ENCODE measurements around the gene FGD3. TPM values are rescaled to one million over a fixed set of nuclear protein-coding genes. Genes with fewer than 3 reads are reported as not detected.
A peak's percentile ranks its signal among the peaks of the same experiment; 100 is the strongest.

The FGD3 gene
- total RNA-seq, 2 donors from 2014 or later: 42.0 to 43.3 TPM

GRCh38 chr9:93057042-93057702 is 109.8 kb downstream of the FGD3 start:
- peaks cover 24 to 34% of the 10 kb centered on the region in 2 donors for H3K4me1 Mint-ChIP-seq (ENCODE audit: low read depth in 2 of 2)
- ATAC-seq (no peak), DNase-seq (ENCODE audit: low spot score) (no peak)
- no peaks in the 10 kb centered on the region for H3K9me3 Mint-ChIP-seq
- H3K27me3 Mint-ChIP-seq: peaks cover 7 to 15% of the 10 kb centered on the region in 2 donors
- H3K36me3 Mint-ChIP-seq: no peaks in the 10 kb centered on the region
- no peak overlapping the region for H3K4me3 Mint-ChIP-seq
- H3K27ac Mint-ChIP-seq: no peak overlapping the region

DNA sequence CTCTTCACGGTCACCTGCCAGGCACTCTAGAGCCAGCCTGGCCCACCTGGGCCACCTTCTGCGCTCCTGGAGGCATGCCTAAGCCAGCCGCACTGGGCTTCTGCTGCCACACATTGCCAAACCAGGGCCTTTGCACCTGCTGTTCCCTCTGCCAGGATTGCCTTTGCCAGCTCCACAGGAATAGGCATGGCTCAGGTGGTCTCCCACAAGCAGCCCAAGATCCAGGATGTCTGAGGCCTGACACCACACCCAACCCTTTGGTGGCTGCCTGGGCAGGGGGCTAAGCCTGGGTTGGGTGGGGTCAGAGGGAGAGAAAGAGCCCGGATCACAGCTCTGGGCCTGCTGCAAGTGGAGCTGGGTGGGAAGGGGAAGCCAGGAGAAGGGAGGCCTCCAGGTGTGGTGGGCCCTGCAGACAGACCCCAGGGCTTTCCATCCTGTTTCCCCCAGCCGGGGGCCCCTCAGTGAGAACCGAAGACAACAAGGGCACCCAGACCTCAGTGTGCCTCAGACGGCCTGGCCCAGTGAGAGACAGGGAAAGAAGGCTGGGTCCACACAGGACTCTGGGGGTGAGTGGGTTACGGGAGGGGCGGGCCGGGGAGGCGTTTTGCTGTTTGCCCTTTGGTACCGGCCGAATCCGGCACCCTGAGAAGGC is 110.5 kb downstream of the FGD3 start:
- H3K27me3 Mint-ChIP-seq: peaks cover 10 to 19% of the 10 kb centered on the region in 2 donors
- H3K36me3 Mint-ChIP-seq: no peaks in the 10 kb centered on the region
- DNase-seq (ENCODE audit: low spot score) (no peak), ATAC-seq (no peak)
- H3K4me3 Mint-ChIP-seq: peak overlapping the region; percentile 27
- no peaks in the 10 kb centered on the region for H3K9me3 Mint-ChIP-seq
- no peak overlapping the region for H3K27ac Mint-ChIP-seq
- H3K4me1 Mint-ChIP-seq (ENCODE audit: low read depth in 2 of 2): peaks cover 29 to 38% of the 10 kb centered on the region in 2 donors

DNA sequence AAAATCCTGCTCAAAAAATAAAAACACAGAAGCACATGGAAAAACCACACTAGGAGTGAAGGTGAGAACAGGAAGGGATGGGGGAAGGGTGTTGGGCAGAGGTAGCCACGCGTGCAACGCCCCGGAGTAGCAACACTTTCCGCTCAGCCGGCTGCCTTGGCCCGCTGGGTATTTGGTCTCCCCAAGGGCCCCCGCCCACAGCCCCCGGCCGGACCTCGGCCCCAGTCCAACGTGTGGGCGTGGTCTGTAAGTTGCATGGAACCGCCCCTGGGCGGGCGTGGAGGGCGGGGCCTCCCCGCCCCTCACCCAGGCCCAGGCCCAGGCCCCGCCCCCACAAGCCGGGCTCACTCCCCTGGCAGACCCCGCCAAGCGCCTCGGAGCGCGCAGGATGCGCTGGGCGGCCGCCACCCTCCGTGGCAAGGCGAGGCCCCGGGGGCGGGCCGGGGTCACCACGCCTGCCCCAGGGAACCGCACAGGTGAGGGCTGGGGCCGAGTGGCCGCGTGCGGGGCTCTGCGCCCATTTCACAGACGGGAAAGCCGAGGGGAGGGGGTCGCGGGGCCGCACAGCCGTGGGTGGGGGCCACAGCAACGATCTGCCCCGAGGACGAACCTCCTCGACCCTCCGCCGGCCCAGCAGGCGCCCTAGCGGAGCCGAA is 111.2 kb downstream of the FGD3 start, which contains the start of gene SUSD3:
TSS of gene SUSD3 (plus strand) at position 347 of the 656 bp plus-strand sequence. CDS start at position 389, 42 bp downstream.
- DNase-seq (ENCODE audit: low spot score) (no peak), ATAC-seq (peak; percentile 69 to 77)
- peak within 1 kb of the TSS; percentile 87 for H3K4me3 Mint-ChIP-seq
- peaks cover 29 to 37% of the 10 kb centered on the region in 2 donors for H3K4me1 Mint-ChIP-seq (ENCODE audit: low read depth in 2 of 2)
- H3K27ac Mint-ChIP-seq: no peak within 1 kb of the TSS
- peaks cover 10 to 19% of the 10 kb centered on the region in 2 donors for H3K27me3 Mint-ChIP-seq
- H3K36me3 Mint-ChIP-seq: no peaks in the 10 kb centered on the region
- no peaks in the 10 kb centered on the region for H3K9me3 Mint-ChIP-seq

GRCh38 chr9:93059011-93059714 is 111.8 kb downstream of the FGD3 start:
- H3K36me3 Mint-ChIP-seq: no peaks in the 10 kb centered on the region
- ATAC-seq (peak in 1 of 2 donors; percentile 8), DNase-seq (ENCODE audit: low spot score) (no peak)
- peaks cover 10 to 23% of the 10 kb centered on the region in 2 donors for H3K27me3 Mint-ChIP-seq
- H3K4me3 Mint-ChIP-seq: peak overlapping the region; percentile 87
- peaks cover 35 to 41% of the 10 kb centered on the region in 2 donors for H3K4me1 Mint-ChIP-seq (ENCODE audit: low read depth in 2 of 2)
- H3K9me3 Mint-ChIP-seq: no peaks in the 10 kb centered on the region
- no peak overlapping the region for H3K27ac Mint-ChIP-seq

GRCh38 chr9:93059715-93060578 is 112.6 kb downstream of the FGD3 start:
- Mint-ChIP-seq H3K9me3 (no peaks in the 10 kb centered on the region), H3K36me3 (no peaks in the 10 kb centered on the region), H3K4me1 (ENCODE audit: low read depth in 2 of 2) (peaks cover 43 to 49% of the 10 kb centered on the region in 2 donors), H3K27ac (peak overlapping the region; percentile 57 to 71), H3K27me3 (peaks cover 10 to 27% of the 10 kb centered on the region in 2 donors), H3K4me3 (peak overlapping the region; percentile 87)
- DNase-seq (ENCODE audit: low spot score): no peak
- ATAC-seq: no peak

DNA sequence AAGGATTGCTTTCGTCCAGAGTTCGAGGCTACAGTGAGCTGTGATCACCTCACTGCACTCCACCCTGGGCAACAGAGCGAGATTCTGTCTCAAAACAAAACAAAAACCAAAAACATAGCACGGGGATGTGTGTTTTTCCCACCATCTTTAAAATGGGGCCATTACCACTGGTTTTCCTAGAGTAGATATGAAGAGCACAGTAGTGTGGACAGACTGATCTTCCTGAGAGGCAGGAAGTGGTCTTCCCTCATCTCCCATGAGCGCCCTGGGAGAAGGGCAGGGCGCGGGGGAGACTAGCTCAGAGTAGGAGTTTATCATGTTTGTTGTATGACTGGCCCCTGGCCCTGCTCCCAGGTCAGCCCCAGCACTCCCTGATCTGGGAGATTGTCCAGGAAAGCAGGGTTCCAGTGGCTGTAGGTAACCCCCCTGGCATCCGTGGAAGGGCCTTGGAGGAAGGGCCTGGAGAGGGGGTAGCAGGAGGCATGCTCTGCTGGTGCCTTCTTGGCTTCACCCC is 113.5 kb downstream of the FGD3 start:
- peaks cover 10 to 27% of the 10 kb centered on the region in 2 donors for H3K27me3 Mint-ChIP-seq
- peak overlapping the region; percentile 57 to 71 for H3K27ac Mint-ChIP-seq
- ATAC-seq: no peak
- H3K9me3 Mint-ChIP-seq: no peaks in the 10 kb centered on the region
- no peak for DNase-seq (ENCODE audit: low spot score)
- H3K36me3 Mint-ChIP-seq: no peaks in the 10 kb centered on the region
- H3K4me3 Mint-ChIP-seq: peak overlapping the region; percentile 87
- peaks cover 48 to 57% of the 10 kb centered on the region in 2 donors for H3K4me1 Mint-ChIP-seq (ENCODE audit: low read depth in 2 of 2)

- DNase-seq (ENCODE audit: low spot score) (no peak), ATAC-seq (no peak)
- peak overlapping the region; percentile 87 for H3K4me3 Mint-ChIP-seq
- no peaks in the 10 kb centered on the region for H3K36me3 Mint-ChIP-seq
- H3K9me3 Mint-ChIP-seq: no peaks in the 10 kb centered on the region
- peak overlapping the region; percentile 57 to 71 for H3K27ac Mint-ChIP-seq
- H3K4me1 Mint-ChIP-seq (ENCODE audit: low read depth in 2 of 2): peaks cover 48 to 59% of the 10 kb centered on the region in 2 donors
- peaks cover 10 to 27% of the 10 kb centered on the region in 2 donors for H3K27me3 Mint-ChIP-seq
Observed at GRCh38 chr9:93061260-93061751, 114.0 kb downstream of the FGD3 start.

GRCh38 chr9:93061791-93062763 is 114.8 kb downstream of the FGD3 start:
- Mint-ChIP-seq H3K9me3 (no peaks in the 10 kb centered on the region), H3K36me3 (no peaks in the 10 kb centered on the region), H3K27me3 (peaks cover 15 to 30% of the 10 kb centered on the region in 2 donors), H3K4me1 (ENCODE audit: low read depth in 2 of 2) (peaks cover 52 to 62% of the 10 kb centered on the region in 2 donors), H3K27ac (peak overlapping the region; percentile 48 to 62), H3K4me3 (no peak overlapping the region)
- ATAC-seq: no peak
- no peak for DNase-seq (ENCODE audit: low spot score)

DNA sequence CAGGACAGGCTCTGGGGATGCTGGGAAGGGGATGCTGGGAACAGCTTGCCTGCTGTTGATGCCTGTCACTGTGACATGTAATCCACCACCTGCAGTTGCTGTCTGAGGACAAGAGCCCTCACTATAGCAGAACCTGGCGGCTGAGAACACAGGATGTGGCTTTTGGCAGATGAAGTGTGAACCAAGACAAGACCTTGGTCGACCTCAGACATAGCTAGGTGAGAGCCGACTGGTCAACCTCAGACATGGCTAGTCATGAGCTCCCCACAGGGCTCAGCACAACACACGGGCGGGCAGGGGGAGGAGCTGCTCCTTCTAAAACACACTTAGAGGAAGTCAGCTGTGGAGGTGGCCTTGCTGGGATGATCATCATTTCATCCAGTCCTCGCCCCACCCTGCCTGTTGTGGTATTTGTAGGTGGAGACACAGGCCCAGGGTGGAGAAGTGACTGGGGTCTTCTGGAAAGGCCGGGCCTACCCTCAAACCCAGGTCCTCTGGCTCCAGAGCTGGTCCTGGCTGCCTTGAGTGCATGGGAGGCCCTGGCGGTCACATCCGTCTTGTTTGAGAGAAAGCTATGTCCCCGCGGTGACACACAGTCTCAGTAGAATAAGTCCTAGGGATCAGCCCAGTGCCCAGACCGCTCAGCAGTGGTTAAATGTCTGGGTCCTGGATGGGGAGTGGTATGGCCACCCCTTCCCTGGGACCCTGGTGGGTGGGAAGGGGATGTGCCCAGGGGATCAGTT is 117.2 kb downstream of the FGD3 start:
- Mint-ChIP-seq H3K27ac (peak overlapping the region; percentile 78 to 83), H3K9me3 (no peaks in the 10 kb centered on the region), H3K27me3 (peaks cover 18 to 44% of the 10 kb centered on the region in 2 donors), H3K4me1 (ENCODE audit: low read depth in 2 of 2) (peaks cover 50 to 51% of the 10 kb centered on the region in 2 donors), H3K4me3 (peak overlapping the region; percentile 74), H3K36me3 (no peaks in the 10 kb centered on the region)
- ATAC-seq (peak; percentile 98 to 99), DNase-seq (ENCODE audit: low spot score) (peak; percentile 91)

DNA sequence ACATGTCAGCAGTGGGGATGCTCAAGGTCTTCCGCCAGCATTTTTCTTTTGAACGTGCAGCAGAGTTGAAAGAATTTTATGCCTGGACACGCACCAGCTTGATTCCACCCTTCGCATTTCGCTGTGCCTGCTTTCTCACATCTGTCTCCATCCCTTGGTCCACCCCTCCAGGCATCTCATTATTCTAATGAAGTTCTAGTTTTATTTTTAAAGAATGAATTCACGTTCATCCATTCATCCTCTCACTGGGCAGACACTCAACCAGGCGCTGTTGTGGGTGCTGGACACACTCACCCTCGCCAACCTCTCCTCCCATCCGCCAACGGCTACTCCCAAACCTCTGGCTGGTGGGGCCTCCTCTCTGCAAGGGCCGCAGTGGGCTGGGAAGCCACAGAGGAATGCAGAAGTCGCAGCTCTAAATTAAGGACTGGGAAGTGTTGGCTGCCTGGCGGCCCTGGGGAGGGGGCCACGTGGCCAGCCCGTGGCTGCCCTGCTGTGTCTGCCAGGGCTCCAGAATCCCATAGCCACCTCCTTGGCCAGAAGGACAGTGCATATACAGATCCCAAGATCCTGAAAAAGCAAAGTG is 117.9 kb downstream of the FGD3 start:
- ATAC-seq (no peak), DNase-seq (ENCODE audit: low spot score) (no peak)
- Mint-ChIP-seq H3K9me3 (no peaks in the 10 kb centered on the region), H3K4me3 (peak overlapping the region; percentile 74), H3K4me1 (ENCODE audit: low read depth in 2 of 2) (peaks cover 47 to 49% of the 10 kb centered on the region in 2 donors), H3K27ac (peak overlapping the region; percentile 78 to 83), H3K36me3 (no peaks in the 10 kb centered on the region), H3K27me3 (peaks cover 22 to 44% of the 10 kb centered on the region in 2 donors)

All from natural killer cell treated with Interleukin-12 subunit alpha and Interleukin-12 subunit beta and Interleukin-15 and Interleukin-18, amount 100 ng/mL, for 72 hours (primary cell).